ENCODE data around the gene KCNIP4.
"Not testable (repeated sequence)": the region's sequence is repeated elsewhere in the genome, so short reads cannot be mapped to it uniquely, and the experiment has no call there.

The KCNIP4 gene

GRCh38 chr4:20754036-20754435 lies 1194.5 kb downstream of the KCNIP4 start:
- Histone ChIP-seq H3K36me3 (ENCODE audit: control insufficient read depth, insufficient read depth, low read length) (no peaks in the 10 kb centered on the region), H3K9ac (ENCODE audit: low read length) (no peak overlapping the region), H3K9me3 (ENCODE audit: control insufficient read depth, low read length) (no peaks in the 10 kb centered on the region), H3K4me1 (ENCODE audit: control insufficient read depth, insufficient read depth, low read length) (no peaks in the 10 kb centered on the region), H3K4me3 (ENCODE audit: low read length) (no peak overlapping the region), H3K27me3 (ENCODE audit: control insufficient read depth, insufficient read depth, low read length) (no peaks in the 10 kb centered on the region)

DNA sequence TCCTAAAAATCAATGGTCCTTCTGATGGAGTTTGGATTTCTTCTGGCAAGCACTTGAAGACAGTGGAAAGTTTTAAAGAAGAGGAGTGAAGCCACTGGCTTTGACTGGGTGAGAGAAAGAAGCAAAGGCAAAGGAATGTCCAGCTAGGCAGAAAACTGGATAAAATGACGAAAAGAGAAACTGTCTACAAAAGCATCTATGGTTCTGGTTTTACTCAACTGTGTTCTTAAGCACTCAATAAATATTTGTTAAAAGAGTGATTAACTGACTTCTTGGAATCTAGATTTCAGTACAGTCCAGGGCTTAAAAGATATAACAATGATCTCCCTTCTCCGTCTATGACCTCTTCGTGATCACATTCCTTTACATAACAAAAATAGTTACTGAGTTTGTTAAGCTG lies 1195.9 kb downstream of the KCNIP4 start:
- Histone ChIP-seq H3K4me1 (ENCODE audit: control insufficient read depth, insufficient read depth, low read length) (no peaks in the 10 kb centered on the region), H3K9me3 (ENCODE audit: control insufficient read depth, low read length) (no peaks in the 10 kb centered on the region), H3K36me3 (ENCODE audit: control insufficient read depth, insufficient read depth, low read length) (no peaks in the 10 kb centered on the region), H3K9ac (ENCODE audit: low read length) (no peak overlapping the region), H3K4me3 (ENCODE audit: low read length) (no peak overlapping the region), H3K27me3 (ENCODE audit: control insufficient read depth, insufficient read depth, low read length) (no peaks in the 10 kb centered on the region)

GRCh38 chr4:20746000-20746399 lies 1202.6 kb downstream of the KCNIP4 start:
- H3K9me3 ChIP-seq (ENCODE audit: control insufficient read depth, low read length); H3K4me1 ChIP-seq (ENCODE audit: control insufficient read depth, insufficient read depth, low read length); H3K27me3 ChIP-seq (ENCODE audit: control insufficient read depth, insufficient read depth, low read length); H3K4me3 ChIP-seq (ENCODE audit: low read length); H3K9ac ChIP-seq (ENCODE audit: low read length); H3K36me3 ChIP-seq (ENCODE audit: control insufficient read depth, insufficient read depth, low read length): not testable (repeated sequence)

- no peak overlapping the region for H3K9ac ChIP-seq (ENCODE audit: low read length)
- H3K4me3 ChIP-seq (ENCODE audit: low read length) = no peak overlapping the region
- no peaks in the 10 kb centered on the region for H3K9me3 ChIP-seq (ENCODE audit: control insufficient read depth, low read length)
- no peaks in the 10 kb centered on the region for H3K27me3 ChIP-seq (ENCODE audit: control insufficient read depth, insufficient read depth, low read length)
- H3K36me3 ChIP-seq (ENCODE audit: control insufficient read depth, insufficient read depth, low read length) = no peaks in the 10 kb centered on the region
- H3K4me1 ChIP-seq (ENCODE audit: control insufficient read depth, insufficient read depth, low read length) = no peaks in the 10 kb centered on the region
These were observed 1212.6 kb downstream of the KCNIP4 start for GRCh38 chr4:20735931-20736330.

DNA sequence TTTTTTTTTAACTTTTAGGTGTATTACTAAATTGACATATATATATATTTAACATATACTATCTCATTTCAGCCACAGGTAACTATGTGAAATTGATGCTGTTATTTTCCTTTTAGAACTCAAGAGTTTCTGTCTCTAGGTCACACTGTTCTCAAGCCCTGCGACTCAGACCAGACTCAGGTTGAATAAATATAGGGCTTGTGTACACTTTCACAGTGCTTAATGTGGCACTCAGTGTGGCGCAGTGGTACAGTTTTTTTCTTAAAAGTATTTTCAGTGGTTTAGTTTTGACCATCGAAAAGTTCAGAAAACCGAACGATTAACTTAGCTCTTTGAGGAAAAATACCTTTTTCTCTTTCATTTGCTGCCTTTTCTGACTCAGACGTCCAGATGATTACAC lies 1223.7 kb downstream of the KCNIP4 start:
- Histone ChIP-seq H3K4me3 (ENCODE audit: low read length) (no peak overlapping the region), H3K4me1 (ENCODE audit: control insufficient read depth, insufficient read depth, low read length) (no peaks in the 10 kb centered on the region), H3K9ac (ENCODE audit: low read length) (no peak overlapping the region), H3K9me3 (ENCODE audit: control insufficient read depth, low read length) (no peaks in the 10 kb centered on the region), H3K27me3 (ENCODE audit: control insufficient read depth, insufficient read depth, low read length) (no peaks in the 10 kb centered on the region), H3K36me3 (ENCODE audit: control insufficient read depth, insufficient read depth, low read length) (peaks cover 8% of the 10 kb centered on the region)

DNA sequence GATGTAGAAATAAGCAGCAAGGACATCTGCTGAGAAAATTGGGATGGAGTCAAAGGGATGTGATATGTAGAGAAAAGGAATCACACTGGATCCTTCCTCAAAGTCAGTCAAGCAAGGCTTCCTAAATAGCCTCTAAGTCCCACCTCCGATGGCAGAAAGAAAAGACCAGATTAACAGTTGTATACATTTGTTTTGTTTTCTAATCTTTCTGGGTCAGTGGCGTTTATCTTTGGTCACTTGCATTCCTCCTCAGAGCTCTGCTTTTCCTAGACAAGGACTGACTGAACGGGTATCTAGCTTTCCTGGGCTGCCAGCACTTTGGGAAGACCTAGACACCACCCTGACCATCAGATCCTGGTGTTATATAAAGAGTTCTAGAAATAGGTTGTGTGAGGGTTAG lies 1225.1 kb downstream of the KCNIP4 start:
- H3K9ac ChIP-seq (ENCODE audit: low read length) = no peak overlapping the region
- no peaks in the 10 kb centered on the region for H3K4me1 ChIP-seq (ENCODE audit: control insufficient read depth, insufficient read depth, low read length)
- H3K36me3 ChIP-seq (ENCODE audit: control insufficient read depth, insufficient read depth, low read length) = peaks cover 8% of the 10 kb centered on the region
- H3K4me3 ChIP-seq (ENCODE audit: low read length) = no peak overlapping the region
- H3K9me3 ChIP-seq (ENCODE audit: control insufficient read depth, low read length) = no peaks in the 10 kb centered on the region
- no peaks in the 10 kb centered on the region for H3K27me3 ChIP-seq (ENCODE audit: control insufficient read depth, insufficient read depth, low read length)

GRCh38 chr4:20723019-20723418 lies 1225.6 kb downstream of the KCNIP4 start:
- H3K36me3 ChIP-seq (ENCODE audit: control insufficient read depth, insufficient read depth, low read length) = peaks cover 8% of the 10 kb centered on the region
- no peaks in the 10 kb centered on the region for H3K27me3 ChIP-seq (ENCODE audit: control insufficient read depth, insufficient read depth, low read length)
- H3K4me3 ChIP-seq (ENCODE audit: low read length) = no peak overlapping the region
- no peaks in the 10 kb centered on the region for H3K9me3 ChIP-seq (ENCODE audit: control insufficient read depth, low read length)
- no peak overlapping the region for H3K9ac ChIP-seq (ENCODE audit: low read length)
- no peaks in the 10 kb centered on the region for H3K4me1 ChIP-seq (ENCODE audit: control insufficient read depth, insufficient read depth, low read length)

DNA sequence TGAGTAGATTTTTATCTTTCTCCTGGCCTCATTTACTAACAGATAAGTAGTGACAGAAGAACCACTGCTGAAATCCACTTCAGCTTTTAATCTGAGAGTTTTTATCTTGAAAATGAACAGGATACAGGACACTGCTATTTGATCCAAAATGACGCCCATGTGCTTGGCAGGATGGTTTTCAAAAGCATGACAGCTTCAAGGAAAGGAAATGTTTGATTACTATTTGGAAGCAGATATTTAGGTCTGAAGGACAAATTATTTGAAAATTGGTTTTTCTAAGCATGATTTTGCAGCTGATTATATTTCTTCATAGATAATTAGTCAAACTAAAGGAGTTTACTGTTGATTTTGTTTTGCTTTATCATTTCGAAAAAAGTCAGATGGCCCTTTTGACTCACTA lies 1237.2 kb downstream of the KCNIP4 start:
- Histone ChIP-seq H3K27me3 (ENCODE audit: control insufficient read depth, insufficient read depth, low read length) (no peaks in the 10 kb centered on the region), H3K9ac (ENCODE audit: low read length) (no peak overlapping the region), H3K4me1 (ENCODE audit: control insufficient read depth, insufficient read depth, low read length) (no peaks in the 10 kb centered on the region), H3K4me3 (ENCODE audit: low read length) (no peak overlapping the region), H3K36me3 (ENCODE audit: control insufficient read depth, insufficient read depth, low read length) (no peaks in the 10 kb centered on the region), H3K9me3 (ENCODE audit: control insufficient read depth, low read length) (no peaks in the 10 kb centered on the region)

GRCh38 chr4:20700007-20700761 lies 1248.4 kb downstream of the KCNIP4 start, which contains the start of gene PACRGL:
PACRGL (plus strand) TSS chr4:20700458; CDS start chr4:20704482, 4,024 bp downstream.
- Histone ChIP-seq H3K9ac (ENCODE audit: low read length) (peak within 1 kb of the TSS; percentile 87), H3K4me3 (ENCODE audit: low read length) (peak within 1 kb of the TSS; percentile 79), H3K27me3 (ENCODE audit: control insufficient read depth, insufficient read depth, low read length) (no peaks in the 10 kb centered on the region), H3K9me3 (ENCODE audit: control insufficient read depth, low read length) (no peaks in the 10 kb centered on the region), H3K36me3 (ENCODE audit: control insufficient read depth, insufficient read depth, low read length) (no peaks in the 10 kb centered on the region), H3K4me1 (ENCODE audit: control insufficient read depth, insufficient read depth, low read length) (peaks cover 6% of the 10 kb centered on the region)

DNA sequence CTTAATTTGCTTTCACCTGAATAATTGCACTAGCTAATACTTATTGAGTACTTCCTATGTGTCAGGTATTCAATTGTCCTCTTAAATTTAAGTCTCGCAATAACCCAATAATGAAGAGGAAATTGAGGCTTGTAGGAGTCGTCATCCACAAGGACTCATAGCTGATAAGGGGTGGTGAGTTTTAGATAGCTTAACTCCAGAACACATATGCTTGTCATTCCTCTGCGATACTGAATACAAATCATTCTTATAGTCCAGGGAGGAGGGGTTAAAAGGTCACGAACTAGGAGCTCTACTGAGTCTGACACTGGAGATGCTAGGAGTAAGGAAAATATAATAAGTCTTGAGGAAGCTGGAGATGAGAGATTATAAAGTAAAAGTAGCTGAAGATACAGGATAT lies 1249.8 kb downstream of the KCNIP4 start:
- Histone ChIP-seq H3K27me3 (ENCODE audit: control insufficient read depth, insufficient read depth, low read length) (no peaks in the 10 kb centered on the region), H3K4me1 (ENCODE audit: control insufficient read depth, insufficient read depth, low read length) (peaks cover 6% of the 10 kb centered on the region), H3K9ac (ENCODE audit: low read length) (no peak overlapping the region), H3K36me3 (ENCODE audit: control insufficient read depth, insufficient read depth, low read length) (no peaks in the 10 kb centered on the region), H3K9me3 (ENCODE audit: control insufficient read depth, low read length) (no peaks in the 10 kb centered on the region), H3K4me3 (ENCODE audit: low read length) (no peak overlapping the region)

DNA sequence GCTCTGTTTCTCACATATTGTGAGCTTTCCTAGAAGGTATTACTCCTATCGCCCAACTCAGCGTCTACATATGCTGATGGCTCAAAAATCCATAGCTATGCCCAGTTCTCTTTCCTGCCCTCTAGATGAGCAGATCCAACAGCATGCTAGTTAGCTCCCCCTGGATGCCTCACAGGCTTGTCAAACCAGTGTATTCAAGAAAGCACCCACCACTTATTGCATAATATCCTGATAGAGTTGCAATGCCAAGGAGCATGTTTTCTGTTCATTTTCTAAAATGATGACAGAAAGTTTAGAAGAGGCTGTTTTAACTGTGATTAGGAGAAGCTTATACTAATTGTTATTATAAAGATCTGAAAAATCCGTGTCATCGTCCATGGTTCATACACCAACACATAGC lies 1250.2 kb downstream of the KCNIP4 start:
- H3K27me3 ChIP-seq (ENCODE audit: control insufficient read depth, insufficient read depth, low read length) = no peaks in the 10 kb centered on the region
- no peaks in the 10 kb centered on the region for H3K36me3 ChIP-seq (ENCODE audit: control insufficient read depth, insufficient read depth, low read length)
- peaks cover 6% of the 10 kb centered on the region for H3K4me1 ChIP-seq (ENCODE audit: control insufficient read depth, insufficient read depth, low read length)
- H3K9ac ChIP-seq (ENCODE audit: low read length) = no peak overlapping the region
- no peaks in the 10 kb centered on the region for H3K9me3 ChIP-seq (ENCODE audit: control insufficient read depth, low read length)
- no peak overlapping the region for H3K4me3 ChIP-seq (ENCODE audit: low read length)

DNA sequence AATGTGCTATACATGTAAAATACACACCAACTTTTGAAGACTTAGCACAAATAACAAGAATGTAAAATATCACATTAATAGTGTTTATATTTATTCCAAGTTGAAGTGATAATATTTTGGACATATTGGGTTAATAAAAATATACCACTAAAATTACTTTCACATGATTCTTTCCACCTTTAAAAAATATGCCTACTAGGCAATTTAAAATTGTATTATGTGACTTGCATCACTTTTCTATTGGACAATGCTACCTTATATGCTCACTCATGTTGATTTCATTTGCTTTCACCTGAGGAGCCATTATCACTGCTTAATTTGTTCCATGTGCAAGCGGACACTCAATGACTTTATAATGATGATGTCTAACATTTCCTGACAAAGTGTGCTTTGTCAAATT lies 1251.8 kb downstream of the KCNIP4 start:
- no peak overlapping the region for H3K9ac ChIP-seq (ENCODE audit: low read length)
- H3K36me3 ChIP-seq (ENCODE audit: control insufficient read depth, insufficient read depth, low read length) = no peaks in the 10 kb centered on the region
- H3K4me1 ChIP-seq (ENCODE audit: control insufficient read depth, insufficient read depth, low read length) = peaks cover 6% of the 10 kb centered on the region
- no peaks in the 10 kb centered on the region for H3K9me3 ChIP-seq (ENCODE audit: control insufficient read depth, low read length)
- no peak overlapping the region for H3K4me3 ChIP-seq (ENCODE audit: low read length)
- no peaks in the 10 kb centered on the region for H3K27me3 ChIP-seq (ENCODE audit: control insufficient read depth, insufficient read depth, low read length)

DNA sequence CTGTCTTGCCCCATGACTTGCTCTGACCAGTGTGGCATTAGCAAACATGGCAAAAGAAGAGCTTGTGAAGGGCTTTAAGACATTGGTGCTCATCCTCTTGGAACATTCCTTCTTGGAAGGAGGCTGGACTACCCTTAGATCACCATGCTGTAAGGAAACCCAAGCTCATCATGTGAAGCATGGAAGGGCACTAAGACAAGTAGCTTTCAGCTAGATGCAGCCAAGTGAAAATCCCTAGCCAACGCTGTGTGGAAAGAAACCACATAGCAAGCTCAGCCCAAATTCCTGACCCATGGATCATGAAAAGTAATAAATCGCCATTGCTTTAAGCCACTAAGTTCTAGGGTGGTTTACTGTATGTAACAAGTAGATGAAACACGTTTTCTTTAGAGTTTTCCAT lies 1260.7 kb downstream of the KCNIP4 start:
- Histone ChIP-seq H3K27me3 (ENCODE audit: control insufficient read depth, insufficient read depth, low read length) (no peaks in the 10 kb centered on the region), H3K9ac (ENCODE audit: low read length) (no peak overlapping the region), H3K36me3 (ENCODE audit: control insufficient read depth, insufficient read depth, low read length) (no peaks in the 10 kb centered on the region), H3K4me3 (ENCODE audit: low read length) (no peak overlapping the region), H3K9me3 (ENCODE audit: control insufficient read depth, low read length) (no peaks in the 10 kb centered on the region), H3K4me1 (ENCODE audit: control insufficient read depth, insufficient read depth, low read length) (no peaks in the 10 kb centered on the region)

All from mucosa of stomach (tissue), 1 donor.